ENCODE data around the gene VPS39. TPM values are rescaled to one million over a fixed set of nuclear protein-coding genes. Genes with fewer than 3 reads are reported as not detected.
A peak's percentile ranks its signal among the peaks of the same experiment; 100 is the strongest.

Gene VPS39
- total and polyA plus RNA-seq, 2 of the 8 experiments (the other 6 are each of a cell fraction or from before 2014, with no cell fraction given): 34.4 to 36.6 TPM

- no peaks in the 10 kb centered on the region for H3K27me3 ChIP-seq (replicated peaks in 1 of 4; ENCODE audit: control insufficient read depth in 3 of 4, extremely low read depth in 1 of 4, insufficient read depth in 3 of 4, low read length in 3 of 4)
- H2BK15ac ChIP-seq (ENCODE audit: low read length): no peak overlapping the region
- ChIA-PET POLR2A (ENCODE audit: partially characterized antibody) (interaction anchor here (1.6 kb wide), 1 partner anchor 20 kb away, joined by 4 read pairs; no protein-coding TSS in a partner anchor), CTCF (ENCODE audit: partially characterized antibody) (interaction anchor here (0.7 to 22.6 kb wide), 28 partner anchors 8 to 333 kb away, joined by 3 to 416 read pairs (median 8); partner anchors contain the start of genes PLA2G4D and PLA2G4F)
- no peak overlapping the region for H2AFZ ChIP-seq (ENCODE audit: low read length)
- no peak overlapping the region for H3K18ac ChIP-seq (ENCODE audit: extremely low read depth, low read length)
- no peaks in the 10 kb centered on the region for H3K79me1 ChIP-seq (ENCODE audit: low read depth, low read length)
- H4K8ac ChIP-seq (ENCODE audit: extremely low read depth, insufficient read depth, low read length): no peak overlapping the region
- no peak overlapping the region for H4K91ac ChIP-seq (replicated peaks; ENCODE audit: insufficient read length, low read length)
- no peak overlapping the region for H3K14ac ChIP-seq (ENCODE audit: insufficient read length)
- no peak overlapping the region for H3K9ac ChIP-seq (replicated peaks in 1 of 4; ENCODE audit: extremely low read depth in 1 of 4, low read depth in 3 of 4, low read length in 3 of 4)
- H3K36me3 ChIP-seq (ENCODE audit: control insufficient read depth in 2 of 4, insufficient read depth in 4 of 4, low read length in 3 of 4): no peaks in the 10 kb centered on the region
- no peak overlapping the region for H2BK20ac ChIP-seq (ENCODE audit: low read length)
- H3K9me3 ChIP-seq (ENCODE audit: insufficient read depth in 2 of 2, low read depth in 1 of 2, low read length in 1 of 2): peaks cover 4 to 8% of the 10 kb centered on the region in 2 experiments; a peak in 1 of 4 replicates
- no peak overlapping the region for H2BK5ac ChIP-seq (ENCODE audit: low read depth, low read length)
- H3K79me2 ChIP-seq (ENCODE audit: control insufficient read depth in 1 of 2, insufficient read depth in 2 of 2, low read length in 2 of 2): no peaks in the 10 kb centered on the region
- no peak overlapping the region for H4K5ac ChIP-seq (ENCODE audit: insufficient read length, low read depth, low read length)
- no peaks in the 10 kb centered on the region for H3K23me2 ChIP-seq (ENCODE audit: low read depth, low read length)
- H4K20me1 ChIP-seq (replicated peaks in 1 of 2; ENCODE audit: control insufficient read depth in 1 of 2, insufficient read depth in 2 of 2, low read length in 2 of 2): no peaks in the 10 kb centered on the region
- no peak overlapping the region for H3K27ac ChIP-seq (ENCODE audit: low read depth, low read length)
- H3K4ac ChIP-seq (replicated peaks; ENCODE audit: insufficient read length, low read depth, low read length): no peak overlapping the region
- H2AK5ac ChIP-seq (ENCODE audit: low read depth, low read length): no peak overlapping the region
- no peak overlapping the region for H3K23ac ChIP-seq (ENCODE audit: insufficient read length)
- FAIRE-seq (no peak), DNase-seq (ENCODE audit: low read depth in 1 of 2, low spot score in 2 of 2) (peak in 1 of 2 experiments; percentile 29)
- H3K56ac ChIP-seq (replicated peaks; ENCODE audit: insufficient read length, low read depth, low read length): no peak overlapping the region
- H3K4me1 ChIP-seq (replicated peaks in 1 of 4; ENCODE audit: control insufficient read depth in 3 of 4, insufficient read depth in 4 of 4, low read length in 3 of 4): no peaks in the 10 kb centered on the region
- H2BK12ac ChIP-seq (ENCODE audit: low read depth, low read length): no peak overlapping the region
- H2BK120ac ChIP-seq (replicated peaks; ENCODE audit: low read depth, low read length): no peak overlapping the region
- no peak overlapping the region for H3K4me3 ChIP-seq (ENCODE audit: extremely low read depth in 1 of 4, insufficient read depth in 2 of 4, low read depth in 3 of 4, low read length in 4 of 4)
- H3K4me2 ChIP-seq (ENCODE audit: insufficient read depth in 1 of 2, low read depth in 2 of 2, low read length in 2 of 2): no peak overlapping the region
- 92% methylated on average over 3 of the region's 3 CpGs; no CpG with 5 or more reads in 1 of the 2 experiments for WGBS, 2 experiments (ENCODE audit: extremely low coverage in 1 of 2, insufficient coverage in 1 of 2, insufficient read length in 1 of 2, insufficient replicate concordance in 2 of 2, low coverage in 1 of 2, low lambda C conversion rate in 2 of 2, missing lambda C conversion rate in 1 of 2)
- TF ChIP-seq E2F6 (IDR thresholded peaks at IDR 0.05) (no peak), KDM5A (IDR thresholded peaks at IDR 0.05; ENCODE audit: low read length) (no peak), RNF2 (IDR thresholded peaks at IDR 0.05; ENCODE audit: borderline replicate concordance, low read depth, low read length, missing control alignments, poor library complexity, severe bottlenecking) (no peak), SAP30 (IDR thresholded peaks at IDR 0.05; ENCODE audit: insufficient read depth, insufficient replicate concordance, low read length) (no peak), SIX5 (IDR thresholded peaks at IDR 0.05; ENCODE audit: low read depth, low read length) (no peak), BRCA1 (IDR thresholded peaks at IDR 0.05; ENCODE audit: low read depth, low read length) (no peak), SP1 (IDR thresholded peaks at IDR 0.05; ENCODE audit: low read depth, low read length) (no peak), CHD1 (IDR thresholded peaks at IDR 0.05; ENCODE audit: low read depth, low read length) (no peak), CTCF (IDR thresholded peaks at IDR 0.05; ENCODE audit: control extremely low read depth in 1 of 3, insufficient read depth in 1 of 3, low read depth in 1 of 3, low read length in 3 of 3) (no peak), CBX5 (IDR thresholded peaks at IDR 0.05; ENCODE audit: low read depth, low read length) (no peak)
Observed at GRCh38 chr15:42138968-42139386, 69.1 kb downstream of the VPS39 start.
